Measurements from ENCODE around the gene RBM6.
"Not testable (repeated sequence)": the region's sequence is repeated elsewhere in the genome, so short reads cannot be mapped to it uniquely, and the experiment has no call there.

Gene RBM6, protein sequence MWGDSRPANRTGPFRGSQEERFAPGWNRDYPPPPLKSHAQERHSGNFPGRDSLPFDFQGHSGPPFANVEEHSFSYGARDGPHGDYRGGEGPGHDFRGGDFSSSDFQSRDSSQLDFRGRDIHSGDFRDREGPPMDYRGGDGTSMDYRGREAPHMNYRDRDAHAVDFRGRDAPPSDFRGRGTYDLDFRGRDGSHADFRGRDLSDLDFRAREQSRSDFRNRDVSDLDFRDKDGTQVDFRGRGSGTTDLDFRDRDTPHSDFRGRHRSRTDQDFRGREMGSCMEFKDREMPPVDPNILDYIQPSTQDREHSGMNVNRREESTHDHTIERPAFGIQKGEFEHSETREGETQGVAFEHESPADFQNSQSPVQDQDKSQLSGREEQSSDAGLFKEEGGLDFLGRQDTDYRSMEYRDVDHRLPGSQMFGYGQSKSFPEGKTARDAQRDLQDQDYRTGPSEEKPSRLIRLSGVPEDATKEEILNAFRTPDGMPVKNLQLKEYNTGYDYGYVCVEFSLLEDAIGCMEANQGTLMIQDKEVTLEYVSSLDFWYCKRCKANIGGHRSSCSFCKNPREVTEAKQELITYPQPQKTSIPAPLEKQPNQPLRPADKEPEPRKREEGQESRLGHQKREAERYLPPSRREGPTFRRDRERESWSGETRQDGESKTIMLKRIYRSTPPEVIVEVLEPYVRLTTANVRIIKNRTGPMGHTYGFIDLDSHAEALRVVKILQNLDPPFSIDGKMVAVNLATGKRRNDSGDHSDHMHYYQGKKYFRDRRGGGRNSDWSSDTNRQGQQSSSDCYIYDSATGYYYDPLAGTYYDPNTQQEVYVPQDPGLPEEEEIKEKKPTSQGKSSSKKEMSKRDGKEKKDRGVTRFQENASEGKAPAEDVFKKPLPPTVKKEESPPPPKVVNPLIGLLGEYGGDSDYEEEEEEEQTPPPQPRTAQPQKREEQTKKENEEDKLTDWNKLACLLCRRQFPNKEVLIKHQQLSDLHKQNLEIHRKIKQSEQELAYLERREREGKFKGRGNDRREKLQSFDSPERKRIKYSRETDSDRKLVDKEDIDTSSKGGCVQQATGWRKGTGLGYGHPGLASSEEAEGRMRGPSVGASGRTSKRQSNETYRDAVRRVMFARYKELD
- total RNA-seq: 34.3 to 98.1 (median 72.5) reads per million in 18 experiments

DNA sequence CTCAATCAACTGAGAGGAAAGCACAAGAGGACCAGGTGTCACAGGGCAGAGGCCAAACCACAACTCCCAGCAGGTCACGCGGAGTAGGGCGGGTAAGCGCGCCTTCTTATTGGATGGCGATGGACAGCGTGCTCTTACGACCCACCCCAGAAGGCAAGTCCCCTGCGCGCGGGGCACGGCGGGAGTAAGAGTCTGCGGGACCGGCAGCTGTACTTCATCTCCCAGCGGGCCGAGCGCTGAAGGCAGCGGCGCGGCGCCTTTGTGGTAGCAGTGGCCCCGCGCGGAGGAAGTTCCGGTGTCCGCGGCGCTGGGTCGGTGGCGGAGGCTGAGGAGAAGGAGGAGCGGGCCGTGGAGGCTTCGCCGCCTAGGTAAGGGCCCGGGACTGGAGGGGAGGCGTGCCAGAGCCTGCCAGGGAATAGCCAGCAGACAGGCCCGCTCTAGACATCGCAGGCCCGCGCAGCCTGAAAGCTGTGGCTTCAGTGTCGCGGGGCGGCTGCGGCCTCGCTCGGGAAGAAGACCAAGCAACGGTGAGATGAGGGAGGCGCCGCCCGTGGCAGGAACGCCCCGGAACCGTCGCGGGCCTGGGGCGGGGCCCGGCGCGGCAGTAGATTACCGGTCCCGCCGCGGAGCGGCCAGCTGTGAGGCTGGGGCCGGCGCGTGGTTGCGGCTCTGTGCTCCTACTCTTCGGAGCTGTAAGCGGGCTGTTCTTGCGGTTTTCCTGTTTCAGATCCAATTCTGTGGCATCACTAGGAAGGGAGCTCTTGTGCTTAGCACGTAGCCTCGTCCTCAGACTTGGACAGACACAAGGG, at the start of gene RBM6:
Gene RBM6 (plus strand): TSS at position 293 of the 809 bp plus-strand sequence. CDS start 22,492 bp downstream, outside the sequence.
- DNase-seq: peak; percentile 97 to 99

DNA sequence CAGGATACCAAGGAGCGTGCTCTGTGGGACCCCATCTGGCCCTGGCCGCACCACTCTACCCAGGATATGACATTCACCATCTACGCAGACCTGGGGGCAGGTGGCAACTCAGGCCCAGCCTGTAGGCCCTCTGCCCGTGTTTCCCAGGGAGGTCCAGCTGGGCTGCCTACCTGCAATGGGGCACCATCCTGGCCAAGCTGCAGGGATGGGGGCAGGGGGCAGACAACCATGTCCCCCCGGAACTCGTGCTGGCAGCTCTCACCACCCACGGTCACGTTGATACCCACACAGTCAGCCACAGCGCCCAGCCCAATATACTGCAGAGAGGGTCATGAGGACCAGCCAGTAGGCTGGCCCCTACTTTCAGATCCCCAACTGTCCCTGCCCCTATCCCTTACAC, 44.2 kb upstream of the RBM6 start:
- DNase-seq: no peak

DNA sequence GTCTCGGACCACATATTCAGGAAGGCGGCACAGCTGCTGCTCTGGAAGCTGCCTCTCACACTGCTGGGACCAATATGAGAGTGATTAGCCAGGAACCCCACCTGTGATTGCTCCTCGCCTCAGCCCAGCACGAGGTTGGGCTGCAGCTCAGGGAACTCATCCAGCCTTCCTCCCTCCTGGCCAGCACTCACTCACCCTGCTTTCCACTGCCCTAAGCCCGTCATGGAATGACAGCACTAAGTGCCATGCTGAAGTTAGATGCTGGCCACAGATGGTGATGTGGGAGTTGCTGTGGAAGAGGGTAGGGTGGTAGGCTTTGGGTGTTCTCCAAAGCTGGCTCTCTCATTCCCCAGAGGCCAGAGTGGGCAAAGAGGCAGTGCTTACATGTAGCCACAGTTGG, 43.6 kb upstream of the RBM6 start:
- DNase-seq: no peak

DNA sequence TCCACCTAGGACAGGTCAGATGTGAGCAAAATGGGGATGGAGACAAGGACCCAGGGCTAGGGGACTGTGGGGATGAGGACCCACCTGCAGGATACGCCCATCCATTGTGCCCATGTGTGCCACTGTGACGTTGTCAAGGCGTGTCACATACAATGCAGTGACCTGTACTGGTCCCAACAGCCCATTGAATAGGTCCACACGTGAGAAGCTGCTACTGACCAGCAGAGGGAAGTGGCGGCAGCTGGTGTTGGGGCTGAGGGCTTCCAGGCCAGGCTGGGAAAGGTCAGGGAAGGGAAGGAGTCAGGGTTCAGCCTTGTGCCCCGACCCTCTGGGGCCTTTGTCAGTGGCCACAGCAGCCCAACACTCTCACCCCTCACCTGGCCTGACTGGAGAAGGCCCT, 41.0 kb upstream of the RBM6 start:
- no peak for DNase-seq

DNA sequence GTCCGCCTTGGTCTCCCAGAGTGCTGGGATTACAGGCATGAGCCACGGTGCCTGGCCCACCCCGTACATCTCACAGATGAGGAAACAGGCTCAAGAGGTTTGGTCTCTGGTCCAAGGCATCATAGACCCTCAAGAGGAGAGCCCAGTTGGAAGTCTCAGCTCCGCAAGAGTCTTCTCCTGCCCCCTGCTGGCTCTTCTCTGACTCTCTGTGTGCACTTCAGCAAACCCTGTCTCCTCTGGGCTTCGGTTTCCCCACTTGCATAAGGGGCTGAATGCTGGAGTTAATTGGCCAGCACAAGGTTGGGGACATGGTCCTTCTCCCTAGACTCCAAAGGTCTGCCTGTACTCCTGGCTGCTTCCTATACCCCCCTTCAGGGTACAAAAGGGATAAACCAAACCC, 40.1 kb upstream of the RBM6 start:
- no peak for DNase-seq

DNA sequence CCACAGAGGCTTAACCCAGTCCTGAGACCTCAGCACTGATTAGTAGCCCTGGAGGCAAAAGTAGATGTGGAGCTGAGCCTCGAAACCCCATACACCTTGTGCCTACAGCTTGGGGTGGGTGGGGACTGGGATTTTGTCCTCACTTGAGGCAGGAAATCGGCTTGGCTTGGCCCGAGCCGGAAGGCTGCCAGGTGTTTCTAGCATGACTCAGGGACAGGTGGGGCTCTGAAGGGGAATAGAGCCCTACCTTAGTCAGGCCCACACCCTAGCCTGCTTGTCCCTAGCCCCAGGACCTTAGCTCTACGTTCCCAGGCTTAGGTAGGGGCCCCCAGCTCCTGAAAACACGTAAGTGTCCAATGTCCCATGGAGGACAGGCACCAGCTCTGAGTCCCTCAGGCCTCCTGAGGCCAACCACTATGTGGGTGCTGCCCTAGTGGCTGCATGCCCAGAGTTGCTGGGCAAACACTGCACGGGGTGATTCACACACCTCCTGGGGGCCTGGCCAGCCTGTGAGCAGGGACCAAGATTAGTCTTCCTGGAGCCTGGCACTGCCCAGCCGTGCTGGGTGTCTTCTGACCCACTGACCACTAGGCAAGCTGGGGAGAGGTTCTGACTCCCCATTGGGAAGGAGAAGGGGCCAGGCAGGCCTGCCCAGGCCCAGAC, 39.3 kb upstream of the RBM6 start:
- no peak for DNase-seq

DNA sequence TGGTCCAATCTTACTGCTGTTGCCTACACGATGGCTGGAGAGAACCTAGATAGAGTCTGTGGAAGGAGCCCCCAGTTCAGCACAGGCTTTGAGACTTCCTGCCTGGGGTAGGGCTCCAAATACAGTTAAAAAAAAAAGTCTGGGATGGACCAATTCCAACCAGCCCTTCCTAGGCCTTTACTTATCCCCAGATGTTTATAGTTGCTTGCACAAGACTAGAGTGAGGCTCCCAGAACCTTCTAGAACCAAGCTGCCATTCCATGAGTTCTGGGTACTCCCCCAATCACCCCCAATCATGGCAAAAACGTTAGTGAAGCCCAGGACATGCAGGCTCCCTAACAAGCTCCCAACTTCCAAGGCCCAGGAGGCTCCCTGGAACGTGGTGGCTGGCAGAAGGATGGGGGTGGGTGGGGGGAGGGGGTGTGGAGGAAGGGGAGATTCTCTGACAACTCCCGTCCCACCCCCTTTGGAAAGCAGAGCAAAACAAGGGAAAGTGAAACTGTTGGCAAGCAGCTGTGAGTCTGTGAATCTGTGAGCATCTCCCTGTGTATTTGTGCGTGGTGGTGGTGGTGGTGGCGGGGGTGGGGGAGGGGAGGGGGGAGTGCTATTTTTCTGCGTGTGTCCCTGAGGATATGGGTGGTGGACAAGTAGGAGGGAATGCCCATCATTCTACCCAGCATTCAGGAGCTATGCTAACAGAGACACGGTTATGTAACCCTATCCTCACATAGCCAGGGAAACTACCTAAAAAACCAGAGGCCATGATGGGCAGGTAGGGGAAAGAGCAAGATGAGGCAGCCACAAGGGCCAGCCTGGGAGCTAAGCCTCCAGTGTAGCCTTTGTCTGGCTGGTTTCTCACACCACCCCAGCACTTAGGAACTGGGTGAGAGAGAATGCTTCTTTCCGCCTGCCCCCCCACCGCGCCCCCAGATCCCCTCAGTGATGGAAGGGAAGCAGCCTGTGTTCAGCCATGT, 38.3 kb upstream of the RBM6 start:
- no peak for DNase-seq

DNA sequence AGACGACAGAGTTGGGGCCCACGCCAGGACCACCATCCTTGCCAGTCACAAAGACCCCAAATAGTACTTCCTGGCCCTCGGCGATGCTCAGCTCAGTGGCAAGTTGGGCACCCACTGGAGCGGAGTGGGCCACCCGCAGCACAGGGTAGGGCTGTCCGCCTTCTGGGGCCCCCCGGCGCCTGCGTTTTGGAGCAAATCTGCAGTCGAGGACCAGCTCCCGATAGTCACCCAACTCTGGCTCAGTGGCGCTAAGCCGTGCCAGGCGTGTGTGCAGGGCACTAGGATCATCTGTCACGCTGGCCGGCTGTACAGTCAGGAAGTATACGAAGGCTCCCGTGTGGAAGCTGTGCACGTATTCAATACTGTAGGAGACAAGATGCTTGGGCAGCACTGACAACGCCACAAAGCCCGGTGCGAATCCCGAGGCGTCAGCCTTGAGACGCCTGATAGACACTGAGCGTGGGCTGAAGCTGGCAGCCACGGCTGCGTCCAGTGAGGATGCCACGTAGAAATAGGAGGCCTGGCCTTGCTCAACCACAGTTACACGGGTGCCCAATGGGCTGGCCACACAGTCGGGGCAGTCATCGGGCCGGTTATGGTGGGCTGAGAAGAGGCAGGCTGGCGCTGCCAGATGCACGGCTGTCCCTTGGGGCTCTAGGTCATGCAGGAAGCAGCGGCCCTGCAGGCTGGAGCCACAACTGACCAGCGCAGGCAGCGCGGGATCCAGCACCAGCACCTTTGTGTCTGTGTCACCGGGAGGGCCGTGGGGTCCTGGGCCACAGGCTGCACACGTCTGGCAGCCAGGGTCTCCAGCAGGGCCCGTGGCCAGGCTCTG, 37.2 kb upstream of the RBM6 start:
- no peak for DNase-seq

DNA sequence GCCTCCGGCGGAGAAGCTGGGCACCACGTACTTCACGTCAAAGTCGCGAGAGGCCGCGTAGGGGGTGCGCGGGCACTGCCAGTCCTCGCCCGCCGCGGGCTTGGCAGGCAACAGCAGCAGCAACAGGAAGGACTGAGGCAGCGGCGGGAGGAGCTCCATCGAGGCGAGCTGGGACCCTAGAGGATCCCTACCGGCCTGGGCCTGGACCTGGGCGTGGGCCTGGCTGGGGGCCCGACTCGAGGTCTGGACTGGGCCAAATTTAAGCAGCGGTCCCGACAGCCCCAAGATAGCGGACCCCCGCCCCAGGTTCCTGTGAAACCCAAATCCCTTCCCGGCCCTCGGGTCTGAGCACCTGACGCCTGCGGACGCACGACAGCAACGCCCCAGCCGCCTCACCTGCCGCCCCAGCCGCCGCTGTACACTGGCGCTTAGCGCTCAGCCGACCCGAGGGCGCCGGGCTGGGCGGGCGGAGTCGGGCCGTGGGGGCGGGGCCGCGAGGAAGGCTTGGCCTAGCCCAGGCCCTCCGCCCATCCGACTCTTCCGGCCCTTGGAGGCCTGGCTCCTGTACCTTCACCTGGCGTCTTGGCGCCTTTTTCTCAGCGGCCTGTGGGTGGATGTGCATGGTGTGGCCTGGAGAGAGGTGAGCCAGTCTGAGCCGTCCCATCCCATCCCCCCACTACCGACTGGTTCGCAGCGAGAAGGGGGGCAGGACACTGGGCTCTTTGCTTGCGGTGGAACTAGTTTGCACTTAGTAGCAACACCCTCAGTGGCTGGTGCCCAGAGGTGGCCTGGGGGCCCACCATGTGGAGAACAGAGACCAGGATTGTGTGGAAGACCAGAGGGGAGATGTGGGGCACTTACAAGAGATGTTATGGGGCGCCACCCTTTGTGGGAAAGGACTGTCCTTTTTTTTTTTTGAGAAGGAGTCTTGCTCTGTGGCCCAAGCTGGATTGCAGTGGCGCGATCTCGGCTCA, 36.2 kb upstream of the RBM6 start, which contains the start of gene MST1R:
Gene MST1R (minus strand): TSS at position 423 of the 974 bp plus-strand sequence. CDS start 264 bp downstream, at position 159.
- DNase-seq: peak; percentile 30 to 53

DNA sequence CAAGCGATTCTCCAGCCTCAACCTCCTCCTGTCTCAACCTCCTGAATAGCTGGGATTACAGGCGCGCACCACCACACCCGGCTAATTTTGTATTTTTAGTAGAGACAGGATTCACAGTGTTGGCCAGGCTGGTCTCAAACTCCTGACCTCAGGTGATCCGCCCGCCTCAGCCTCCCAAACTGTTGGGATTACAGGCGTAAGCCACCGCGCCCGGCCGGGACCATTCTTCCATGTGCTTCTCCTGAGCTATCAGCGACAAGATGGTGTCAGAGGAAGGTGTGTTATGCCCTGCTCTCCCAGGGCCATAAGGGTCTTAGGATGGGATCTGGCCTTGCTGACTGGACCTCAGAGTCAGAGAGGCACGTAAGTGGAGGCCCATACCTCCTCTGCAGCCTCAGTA, 35.5 kb upstream of the RBM6 start:
- DNase-seq: not testable (repeated sequence)

DNA sequence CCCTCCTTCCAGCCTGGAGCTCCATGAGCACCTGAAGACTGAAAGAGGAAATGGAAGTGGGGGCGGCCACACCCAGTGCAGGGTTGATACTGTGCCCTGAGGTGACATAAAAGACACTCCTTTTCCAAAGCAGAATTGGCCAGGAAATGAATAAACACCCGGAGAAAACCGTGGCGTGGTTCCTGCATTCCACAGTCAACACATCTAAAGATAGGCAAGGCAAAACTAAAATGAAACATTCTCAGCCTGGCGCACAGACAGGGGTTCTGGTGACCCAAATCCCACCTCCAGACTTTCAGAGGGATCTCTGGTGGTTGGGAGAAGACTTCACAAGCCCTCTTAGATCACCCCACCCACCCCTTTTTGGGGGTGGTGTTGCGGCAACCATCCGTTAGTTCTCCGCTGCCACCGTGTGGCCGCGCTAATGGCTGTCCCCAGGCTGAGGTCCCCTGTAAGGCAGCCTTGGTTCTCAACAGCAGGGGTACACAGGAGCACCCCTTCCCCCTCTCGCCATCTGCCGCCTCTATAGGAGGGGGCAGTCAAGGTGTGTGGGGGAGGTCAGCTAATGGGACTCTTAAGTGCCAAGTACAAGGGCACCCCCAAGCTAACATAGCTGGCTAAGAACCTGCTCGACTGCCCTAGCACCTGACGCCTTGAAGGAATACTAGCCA, 33.7 kb upstream of the RBM6 start:
- peak; percentile 59 to 74 for DNase-seq

DNA sequence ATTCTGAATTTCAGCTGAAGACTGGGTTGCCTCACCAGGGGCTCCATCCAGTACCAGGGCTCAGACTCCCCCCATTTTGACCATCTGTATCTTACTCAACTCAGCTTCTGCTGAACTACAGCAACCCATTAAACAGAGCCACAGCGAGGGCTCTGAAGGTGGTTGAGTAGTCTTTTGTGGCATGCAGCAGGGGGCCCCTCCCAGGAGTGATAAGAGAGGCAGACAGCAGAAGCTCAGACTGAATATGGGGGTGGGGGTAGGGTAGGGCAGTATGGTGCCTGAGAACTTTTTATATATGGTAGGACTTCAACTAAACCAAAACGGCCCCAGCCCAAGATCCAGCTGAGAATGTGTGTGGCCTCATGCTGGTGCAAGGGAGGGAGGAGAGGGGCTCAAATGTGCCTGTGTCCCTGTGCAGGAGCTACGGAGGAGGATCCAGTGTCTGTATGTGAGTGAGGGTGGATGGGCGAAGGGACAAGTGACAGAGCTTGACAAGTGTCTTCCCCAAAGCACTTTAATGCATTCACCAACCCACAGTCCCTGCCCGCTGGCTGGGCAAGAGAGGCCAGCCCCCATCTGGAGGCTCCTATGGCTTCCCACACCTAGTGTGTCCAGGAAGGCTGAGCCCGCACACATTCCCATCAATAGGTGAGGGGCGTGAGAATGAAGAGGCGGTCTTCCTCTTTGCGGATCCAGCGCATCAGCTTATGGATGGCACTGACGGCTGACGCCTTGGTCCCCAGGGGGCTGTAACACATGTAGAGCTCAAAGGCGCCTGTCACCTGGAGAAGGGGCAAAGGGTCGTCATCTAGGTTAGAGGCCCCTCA, 31.4 kb upstream of the RBM6 start:
- no peak for DNase-seq

DNA sequence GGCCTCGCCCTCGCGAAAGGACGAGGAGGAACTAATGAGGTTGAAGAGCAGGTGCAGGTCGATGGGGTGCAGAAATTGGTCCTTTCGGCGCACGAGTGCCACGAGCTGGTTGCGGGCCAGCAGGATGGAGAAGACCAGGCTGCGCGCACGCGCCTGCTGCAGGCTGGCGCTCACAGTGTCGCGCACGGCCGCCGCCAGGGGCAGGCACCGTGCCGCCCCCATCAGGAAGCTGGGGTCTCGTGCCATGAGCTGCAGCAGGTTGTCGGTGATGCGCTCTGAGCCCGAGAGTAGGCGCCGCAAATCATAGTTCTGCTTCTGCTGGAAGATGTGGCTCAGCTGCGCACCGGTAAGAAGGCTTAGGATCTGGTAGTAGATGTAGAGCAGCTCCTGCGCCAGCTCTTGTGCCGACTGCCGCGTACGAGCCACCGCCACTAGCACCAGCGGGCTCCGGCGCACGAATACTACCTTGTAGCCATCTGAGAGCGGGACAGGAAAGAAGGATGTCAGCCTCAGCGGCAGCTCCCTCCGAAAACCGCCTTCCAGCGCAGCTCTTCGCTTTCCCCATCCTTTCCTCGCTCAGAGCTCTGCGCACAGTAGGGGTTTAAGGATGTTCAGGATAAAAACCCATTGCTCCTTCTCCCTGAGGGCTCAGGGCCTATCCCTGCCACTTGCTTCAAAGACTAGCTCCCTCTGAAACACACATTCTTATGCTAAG, 29.4 kb upstream of the RBM6 start:
- no peak for DNase-seq

DNA sequence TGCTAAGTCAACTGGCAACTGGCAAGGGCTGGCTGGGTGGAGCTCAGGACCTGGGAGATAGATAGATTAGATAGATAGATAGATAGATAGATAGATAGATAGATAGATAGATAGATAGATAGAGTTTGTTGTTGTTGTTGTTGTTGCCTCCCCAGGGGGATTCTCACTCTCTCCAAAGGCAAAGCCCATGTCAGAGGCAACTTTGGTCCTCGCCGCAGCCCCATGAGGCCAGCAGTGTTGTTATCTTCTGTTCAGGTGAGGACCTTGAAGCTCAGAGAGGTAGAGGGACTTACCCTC, 28.9 kb upstream of the RBM6 start:
- DNase-seq: no peak

DNA sequence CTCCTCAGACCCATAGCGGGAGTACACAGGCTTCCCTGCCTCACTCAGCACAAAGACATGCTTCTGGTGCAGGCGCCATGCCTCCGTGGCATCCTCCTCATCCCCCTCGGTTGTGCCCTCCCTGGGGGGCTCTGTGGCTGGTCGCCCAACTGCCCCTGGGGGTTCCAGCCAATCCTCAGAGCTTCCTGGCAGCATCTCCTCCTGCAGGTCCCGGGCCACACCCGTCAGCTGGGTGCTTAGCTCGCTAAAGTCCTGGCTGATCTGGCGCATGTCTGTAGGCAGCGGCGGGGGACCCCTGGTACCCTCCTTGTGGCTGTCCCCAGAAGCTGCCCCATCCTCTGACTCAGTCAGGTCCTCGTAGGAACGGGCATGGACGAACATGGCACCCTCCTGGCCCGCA, 28.3 kb upstream of the RBM6 start:
- no peak for DNase-seq

DNA sequence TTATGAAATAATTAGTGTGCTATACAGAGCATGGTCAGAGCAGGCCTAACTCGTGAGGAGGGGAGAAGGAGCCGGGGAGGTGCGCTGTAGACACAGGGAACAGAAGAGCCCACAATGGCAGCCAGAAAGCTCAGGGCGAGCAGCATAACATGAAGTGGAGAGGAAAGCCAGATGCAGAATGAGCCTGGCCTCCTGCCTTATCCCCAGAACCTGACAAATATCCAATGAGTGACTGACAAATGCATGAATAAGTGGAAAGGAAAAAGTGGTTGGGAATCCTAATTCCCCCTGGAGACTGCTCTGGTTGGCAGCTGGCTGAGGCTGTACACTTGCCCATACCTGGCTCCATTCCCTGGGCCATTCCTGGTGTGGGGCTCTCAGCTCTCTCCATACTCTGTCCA, 27.1 kb upstream of the RBM6 start:
- DNase-seq: no peak

All from inflammatory macrophage (primary cell).